ENCODE results near the gene SMCO2. TPM values are rescaled to one million over a fixed set of nuclear protein-coding genes. Genes with fewer than 3 reads are reported as not detected.

The SMCO2 gene
- total and polyA plus RNA-seq, 10 of the 15 experiments (the other 5 are each of a cell fraction or from before 2014, with no cell fraction given), result 0.11 to 2.3 (median 0.67) TPM

DNA sequence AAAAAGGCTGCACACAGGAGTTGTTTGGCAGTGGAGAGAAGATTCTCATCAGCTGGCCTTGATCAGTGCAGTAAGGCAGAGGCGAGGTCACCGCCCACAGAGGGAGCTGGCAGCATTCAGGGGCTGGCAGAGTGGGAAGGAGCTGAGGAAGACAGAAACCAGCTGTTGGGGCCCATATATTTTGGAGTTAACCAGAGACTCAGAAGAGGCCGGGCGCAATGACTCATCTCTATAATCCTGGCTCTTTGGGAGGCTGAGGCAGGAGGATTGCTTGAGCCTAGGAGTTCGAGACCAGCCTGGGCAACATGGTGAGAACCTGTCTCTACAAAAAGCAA lies 17.7 kb downstream of the SMCO2 start:
- H3K79me2 ChIP-seq (ENCODE audit: control insufficient read depth, insufficient read depth, low read length), result no peaks in the 10 kb centered on the region
- ATAC-seq (no peak), DNase-seq (ENCODE audit: low read depth, low spot score) (no peak), FAIRE-seq (no peak)
- H4K20me1 ChIP-seq (ENCODE audit: control insufficient read depth, insufficient read depth), result no peaks in the 10 kb centered on the region
- TF ChIP-seq RELA (IDR thresholded peaks at IDR 0.05; ENCODE audit: borderline replicate concordance, partially characterized antibody) (no peak), DPF2 (IDR thresholded peaks at IDR 0.05) (no peak), PRDM15 (CRISPR knock-in tag; IDR thresholded peaks at IDR 0.05) (no peak), ZBED1 (IDR thresholded peaks at IDR 0.05; ENCODE audit: borderline replicate concordance) (no peak), FOXM1 (IDR thresholded peaks at IDR 0.05; ENCODE audit: low read depth, low read length) (no peak), SUPT20H (IDR thresholded peaks at IDR 0.05; ENCODE audit: borderline replicate concordance, control insufficient read depth, low read depth, low read length) (no peak), BHLHE40 (IDR thresholded peaks at IDR 0.05; ENCODE audit: borderline replicate concordance in 1 of 2, low read depth in 2 of 2, low read length in 1 of 2) (no peak), MXI1 (IDR thresholded peaks at IDR 0.05; ENCODE audit: low read depth, low read length) (no peak), PKNOX1 (IDR thresholded peaks at IDR 0.05) (no peak), CHD1 (IDR thresholded peaks at IDR 0.05; ENCODE audit: low read depth, low read length) (no peak), SRF (IDR thresholded peaks at IDR 0.05; ENCODE audit: low read depth in 2 of 2, low read length in 2 of 2) (no peak), ZNF592 (IDR thresholded peaks at IDR 0.05) (no peak), MYB (IDR thresholded peaks at IDR 0.05; ENCODE audit: borderline replicate concordance, low read depth, low read length) (no peak), PAX8 (IDR thresholded peaks at IDR 0.05) (no peak), ZZZ3 (IDR thresholded peaks at IDR 0.05; ENCODE audit: control insufficient read depth, insufficient read length, low read depth) (no peak)
- ChIA-PET CTCF (no interaction called here), SMC1A (ENCODE audit: uncharacterized antibody, unreplicated experiment) (interaction anchor here (0.5 kb wide), 1 partner anchor 531 kb away, joined by 3 read pairs; no protein-coding TSS in a partner anchor), POLR2A (no interaction called here), RAD21 (ENCODE audit: unreplicated experiment) (no interaction called here)
- H3K27me3 ChIP-seq (replicated peaks in 1 of 2; ENCODE audit: control insufficient read depth in 2 of 2, insufficient read depth in 2 of 2, low read length in 1 of 2), result no peaks in the 10 kb centered on the region
- H3K9me3 ChIP-seq (replicated peaks; ENCODE audit: control insufficient read depth, insufficient read depth, low read length), result no peaks in the 10 kb centered on the region
- in situ Hi-C loops (cut with MboI), result no loop called here
- H3K36me3 ChIP-seq (ENCODE audit: control insufficient read depth in 2 of 2, insufficient read depth in 2 of 2, low read length in 1 of 2), result no peaks in the 10 kb centered on the region
- no peak overlapping the region for H3K4me3 ChIP-seq
- no peak overlapping the region for H3K27ac ChIP-seq (ENCODE audit: control insufficient read depth, insufficient read depth)
- H3K4me1 ChIP-seq (ENCODE audit: control insufficient read depth, insufficient read depth, low read length), result peaks cover 5% of the 10 kb centered on the region; the same call in 1 of the 2 replicates
- no peak overlapping the region for H3K9ac ChIP-seq (ENCODE audit: control insufficient read depth, insufficient read depth, low read length)
- H2AFZ ChIP-seq (ENCODE audit: control insufficient read depth, low read depth, low read length), result no peak overlapping the region
- no TSS peak for BruUV-seq (replicated peaks)
- no peak overlapping the region for H3K4me2 ChIP-seq (ENCODE audit: control insufficient read depth, insufficient read depth)
- intact Hi-C loops (cut with micrococcal nuclease; ENCODE audit: unreplicated experiment), result no loop called here
- WGBS (ENCODE audit: insufficient coverage, insufficient replicate concordance, low lambda C conversion rate, missing lambda C conversion rate), result 34% methylated on average over 5 of the region's 5 CpGs

All from GM12878 (cell line).